Mammary epithelial cell (primary cell): ENCODE measurements around the gene NT5C2.
"Not testable (repeated sequence)": the region's sequence is repeated elsewhere in the genome, so short reads cannot be mapped to it uniquely, and the experiment has no call there.

Experiments used
- EZH2 ChIP-seq: IDR thresholded peaks from 2 replicates; pipeline ENCODE4 v1.6.1; 2012; ENCODE audit warnings: low read length, inconsistent platforms, borderline replicate concordance
- TF ChIP-seq, protein P1 (sequence below), 2 donors: IDR thresholded peaks in 1 of 2; conservative IDR thresholded peaks in 1 of 2; 2 replicates each; pipeline ENCODE4 v1.5.1; 2011 to 2012; ENCODE audit warnings: inconsistent platforms in 2 of 2, low read length in 2 of 2, mild to moderate bottlenecking in 2 of 2, control low read depth in 1 of 2, low read depth in 1 of 2; ENCODE audit not compliant: insufficient read depth in 1 of 2; ENCODE audit errors: extremely low read depth in 1 of 2

DNA sequence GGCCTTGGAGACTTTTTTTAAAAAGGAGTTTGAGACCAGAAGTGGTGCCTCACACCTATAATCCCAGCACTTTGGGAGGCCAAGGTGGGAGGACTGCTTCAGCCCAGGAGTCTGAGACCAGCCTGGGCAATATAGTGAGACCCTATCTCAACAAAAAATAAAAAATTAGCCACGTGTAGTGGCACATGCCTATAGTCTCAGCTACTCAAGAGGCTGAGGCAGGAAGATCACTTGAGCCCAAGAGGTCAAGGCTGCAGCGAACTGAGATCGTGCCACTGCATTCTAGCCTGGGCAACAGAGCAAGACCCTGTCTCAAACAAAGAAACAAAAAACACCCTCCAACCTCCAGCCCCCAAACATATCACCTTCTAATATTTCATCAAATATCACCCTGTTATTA is 49.4 kb downstream of the NT5C2 start:
- TF ChIP-seq, protein P1, sequence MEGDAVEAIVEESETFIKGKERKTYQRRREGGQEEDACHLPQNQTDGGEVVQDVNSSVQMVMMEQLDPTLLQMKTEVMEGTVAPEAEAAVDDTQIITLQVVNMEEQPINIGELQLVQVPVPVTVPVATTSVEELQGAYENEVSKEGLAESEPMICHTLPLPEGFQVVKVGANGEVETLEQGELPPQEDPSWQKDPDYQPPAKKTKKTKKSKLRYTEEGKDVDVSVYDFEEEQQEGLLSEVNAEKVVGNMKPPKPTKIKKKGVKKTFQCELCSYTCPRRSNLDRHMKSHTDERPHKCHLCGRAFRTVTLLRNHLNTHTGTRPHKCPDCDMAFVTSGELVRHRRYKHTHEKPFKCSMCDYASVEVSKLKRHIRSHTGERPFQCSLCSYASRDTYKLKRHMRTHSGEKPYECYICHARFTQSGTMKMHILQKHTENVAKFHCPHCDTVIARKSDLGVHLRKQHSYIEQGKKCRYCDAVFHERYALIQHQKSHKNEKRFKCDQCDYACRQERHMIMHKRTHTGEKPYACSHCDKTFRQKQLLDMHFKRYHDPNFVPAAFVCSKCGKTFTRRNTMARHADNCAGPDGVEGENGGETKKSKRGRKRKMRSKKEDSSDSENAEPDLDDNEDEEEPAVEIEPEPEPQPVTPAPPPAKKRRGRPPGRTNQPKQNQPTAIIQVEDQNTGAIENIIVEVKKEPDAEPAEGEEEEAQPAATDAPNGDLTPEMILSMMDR (conservative IDR thresholded peaks at IDR 0.05 in 1 of 2, IDR thresholded peaks at IDR 0.05 in 1 of 2; ENCODE audit: extremely low read depth in 1 of 2, insufficient read depth in 1 of 2, low read depth in 1 of 2, low read length in 2 of 2), result not testable (repeated sequence)
- not testable (repeated sequence) for TF ChIP-seq EZH2
